Esophagus muscularis mucosa (tissue), 3 donors: ENCODE measurements around the gene TTC24.
A peak's percentile ranks its signal among the peaks of the same experiment; 100 is the strongest.

Source experiments
- POLR2AphosphoS5 ChIP-seq, 2 donors: sonication (generic); formaldehyde crosslinking; IDR thresholded peaks; one replicate each; pipeline ENCODE4 v1.6.1; 2017; ENCODE audit warnings: antibody characterized with exemption in 2 of 2
- TF ChIP-seq, protein P1 (sequence below), 3 experiments: fragments of 200-600 bp in 2 of 3; fragments of 450-650 bp in 1 of 3; sonication (generic) in 2 of 3; IDR thresholded peaks; one replicate each; pipeline ENCODE4 v1.5.1; 2017 to 2019; ENCODE audit warnings: antibody characterized with exemption in 3 of 3, mild to moderate bottlenecking in 2 of 3, moderate library complexity in 1 of 3

DNA sequence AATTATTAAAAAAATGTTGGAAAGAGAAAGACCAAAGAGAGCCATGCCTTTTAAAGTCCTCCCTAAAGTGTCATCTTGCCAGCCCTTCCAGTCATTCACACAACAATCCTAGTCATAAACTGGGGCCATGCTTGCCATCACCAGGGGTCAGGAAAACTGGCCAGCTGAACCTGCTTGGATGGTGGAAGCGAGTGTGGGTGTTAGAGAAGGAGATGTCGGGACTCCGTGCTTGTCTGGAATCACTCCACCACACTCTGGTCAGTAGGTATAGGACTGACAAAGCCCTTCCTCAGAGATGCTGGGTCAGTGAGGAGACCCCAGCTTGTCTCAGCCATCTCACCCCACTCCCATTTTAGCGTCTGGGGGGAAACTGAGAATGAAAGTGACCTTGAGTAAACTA, 36.4 kb downstream of the TTC24 start:
- peak in 1 of 2 donors; percentile 12 for TF ChIP-seq POLR2AphosphoS5 (IDR thresholded peaks at IDR 0.05)
- TF ChIP-seq, protein P1, sequence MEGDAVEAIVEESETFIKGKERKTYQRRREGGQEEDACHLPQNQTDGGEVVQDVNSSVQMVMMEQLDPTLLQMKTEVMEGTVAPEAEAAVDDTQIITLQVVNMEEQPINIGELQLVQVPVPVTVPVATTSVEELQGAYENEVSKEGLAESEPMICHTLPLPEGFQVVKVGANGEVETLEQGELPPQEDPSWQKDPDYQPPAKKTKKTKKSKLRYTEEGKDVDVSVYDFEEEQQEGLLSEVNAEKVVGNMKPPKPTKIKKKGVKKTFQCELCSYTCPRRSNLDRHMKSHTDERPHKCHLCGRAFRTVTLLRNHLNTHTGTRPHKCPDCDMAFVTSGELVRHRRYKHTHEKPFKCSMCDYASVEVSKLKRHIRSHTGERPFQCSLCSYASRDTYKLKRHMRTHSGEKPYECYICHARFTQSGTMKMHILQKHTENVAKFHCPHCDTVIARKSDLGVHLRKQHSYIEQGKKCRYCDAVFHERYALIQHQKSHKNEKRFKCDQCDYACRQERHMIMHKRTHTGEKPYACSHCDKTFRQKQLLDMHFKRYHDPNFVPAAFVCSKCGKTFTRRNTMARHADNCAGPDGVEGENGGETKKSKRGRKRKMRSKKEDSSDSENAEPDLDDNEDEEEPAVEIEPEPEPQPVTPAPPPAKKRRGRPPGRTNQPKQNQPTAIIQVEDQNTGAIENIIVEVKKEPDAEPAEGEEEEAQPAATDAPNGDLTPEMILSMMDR (IDR thresholded peaks at IDR 0.05): peak in 1 of 3 experiments; percentile 7
